Stimulated activated CD4-positive, alpha-beta T cell treated with anti-CD3 and anti-CD28 coated beads, Interleukin-4, amount 100 ng/mL, for 24 hours (primary cell): ENCODE measurements around the gene C14orf93.
"Not testable (repeated sequence)": the region's sequence is repeated elsewhere in the genome, so short reads cannot be mapped to it uniquely, and the experiment has no call there.

ENCODE experiments used
- DNase-seq: peaks from one replicate; pipeline ENCODE4 v3.0.0-alpha.2; 2020

C14orf93 gene

DNA sequence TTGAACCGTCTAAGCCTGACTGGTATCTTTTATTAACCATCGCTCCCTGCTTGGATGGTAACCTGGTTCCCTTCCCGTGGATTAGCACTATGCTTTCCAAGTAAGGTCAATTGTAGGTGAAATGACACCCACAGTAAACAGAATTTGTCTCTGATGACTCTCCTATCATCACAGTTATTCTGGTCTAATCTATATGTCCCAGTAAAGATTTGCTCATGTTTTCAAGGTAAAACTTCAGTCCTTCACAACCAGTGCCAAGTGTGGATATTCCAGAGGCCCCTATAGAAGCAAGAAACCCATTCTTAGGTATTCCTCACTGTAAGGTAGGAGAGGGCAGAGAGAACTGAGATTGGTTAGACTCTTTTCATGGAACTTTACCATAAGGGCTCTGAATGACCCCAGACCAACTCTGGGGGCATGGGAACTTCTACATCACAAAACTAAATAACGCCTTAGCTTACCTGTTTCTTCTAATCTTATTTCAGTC is 43.1 kb downstream of the C14orf93 start:
- DNase-seq = no peak

DNA sequence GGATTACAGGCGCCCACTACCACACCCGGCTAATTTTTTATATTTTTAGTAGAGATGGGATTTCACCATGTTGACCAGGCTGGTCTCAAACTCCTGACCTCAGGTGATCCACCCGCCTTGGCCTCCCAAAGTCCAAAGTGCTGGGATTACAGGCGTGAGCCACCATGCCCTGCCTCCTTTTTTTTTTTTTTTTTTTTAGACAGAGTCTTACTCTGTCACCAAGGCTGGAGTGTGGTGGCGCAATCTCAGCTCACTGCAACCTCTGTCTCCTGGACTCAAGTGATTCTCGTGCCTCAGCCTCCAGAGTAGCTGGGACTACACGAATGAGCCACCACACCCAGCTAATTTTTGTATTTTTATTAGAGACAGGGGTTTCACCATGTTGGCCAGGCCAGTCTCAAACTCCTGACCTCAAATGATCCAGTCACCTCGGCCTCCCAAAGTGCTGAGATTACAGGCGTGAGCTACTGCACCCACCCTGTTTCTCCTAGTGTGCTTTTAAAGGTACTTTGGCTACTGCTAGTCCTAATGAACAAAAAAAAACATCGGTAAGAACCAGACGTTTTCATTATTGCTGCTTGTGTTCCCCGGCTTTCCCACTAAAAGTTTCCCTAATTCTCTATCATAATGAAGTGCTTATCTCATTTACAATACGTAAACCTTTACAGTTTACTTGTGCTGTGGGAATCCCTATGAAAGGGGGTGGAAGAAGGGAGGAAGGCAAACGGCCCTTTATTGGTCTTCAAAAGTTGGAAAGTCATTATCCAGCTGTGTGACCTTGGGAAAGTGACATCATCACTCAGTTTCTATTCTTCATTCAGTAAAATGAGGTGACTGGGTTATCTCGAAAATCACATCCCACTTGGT is 43.8 kb downstream of the C14orf93 start:
- not testable (repeated sequence) for DNase-seq

- no peak for DNase-seq
Measured at GRCh38 chr14:22962061-22962676, 47.8 kb downstream of the C14orf93 start.

DNA sequence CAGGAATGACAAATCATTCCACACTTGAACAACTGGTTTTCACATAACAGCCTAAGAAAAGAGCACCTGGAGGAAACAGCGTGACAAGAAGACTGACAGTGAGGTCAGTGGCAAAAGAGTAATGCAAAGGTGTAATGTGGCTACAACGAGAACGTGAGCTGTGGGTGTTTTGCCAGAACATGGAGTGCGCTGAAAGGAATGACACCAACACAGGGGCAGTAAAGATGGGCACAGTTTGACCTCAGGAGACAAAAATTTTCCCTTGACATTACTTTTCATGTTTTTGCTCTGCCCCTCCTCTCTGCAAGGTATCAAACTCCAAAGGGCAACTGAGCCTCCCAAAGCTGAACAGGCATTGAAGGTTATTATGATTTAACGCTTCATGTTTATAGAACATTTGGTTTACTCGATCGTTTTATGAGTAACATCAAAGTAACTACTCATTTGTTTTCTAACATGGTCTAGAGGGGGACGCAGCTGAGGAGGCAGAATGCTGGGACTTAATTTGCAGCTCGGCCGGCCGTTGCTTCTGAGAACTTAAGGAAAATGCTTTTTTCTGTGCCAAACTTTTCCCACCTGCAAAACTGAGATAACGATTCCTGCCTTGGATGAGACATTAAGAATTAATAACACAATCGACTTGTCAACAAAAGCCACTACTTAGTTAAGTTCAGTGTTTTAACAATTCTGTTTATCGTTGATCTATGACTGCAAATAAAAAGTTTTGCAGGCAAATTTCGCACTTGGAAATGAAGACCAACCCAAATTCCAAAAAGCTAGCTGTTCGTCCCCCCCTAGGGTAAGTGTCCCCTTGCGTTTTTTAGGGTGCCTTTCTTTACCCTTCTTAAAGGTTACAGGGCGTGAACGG is 54.0 kb downstream of the C14orf93 start:
- no peak for DNase-seq

DNA sequence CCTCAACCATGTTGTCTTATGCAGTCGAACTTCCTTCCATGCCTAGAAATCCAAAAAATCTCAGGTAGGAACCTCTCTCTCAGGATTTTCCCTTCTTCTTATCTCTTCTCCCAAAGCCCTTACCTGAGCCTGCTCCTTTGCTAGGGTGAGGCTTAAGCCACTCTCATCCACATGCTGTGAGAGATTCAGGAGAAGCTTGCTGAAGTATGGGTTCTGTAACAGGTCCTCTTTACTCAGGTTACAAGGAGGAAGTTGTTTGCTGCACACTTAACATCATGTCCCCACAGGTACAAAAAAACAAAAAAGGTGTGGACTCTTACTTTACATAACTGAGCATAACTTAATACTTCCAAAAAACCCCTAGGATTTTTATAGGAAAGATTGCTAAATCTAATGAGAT is 57.5 kb downstream of the C14orf93 start:
- DNase-seq = no peak

DNA sequence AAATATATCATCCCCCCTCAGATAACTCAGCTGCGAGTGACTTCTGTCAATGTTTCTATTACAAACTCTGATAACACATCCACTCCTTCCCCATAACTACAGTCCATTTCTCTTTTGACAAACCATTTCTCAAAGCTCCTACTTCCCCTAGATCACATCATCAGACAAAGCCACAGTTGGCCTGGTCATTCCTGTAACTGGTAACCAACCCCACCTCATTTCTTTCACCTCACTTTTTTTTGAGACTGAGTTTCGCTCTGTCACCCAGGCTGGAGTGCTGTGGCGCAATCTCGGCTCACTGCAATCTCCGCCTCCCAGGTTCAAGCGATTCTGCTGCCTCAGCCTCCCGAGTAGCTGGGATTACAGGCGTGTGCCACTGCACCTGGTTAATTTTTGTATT is 58.1 kb downstream of the C14orf93 start:
- DNase-seq = not testable (repeated sequence)

GRCh38 chr14:22945642-22946041 is 64.3 kb downstream of the C14orf93 start:
- no peak for DNase-seq

DNA sequence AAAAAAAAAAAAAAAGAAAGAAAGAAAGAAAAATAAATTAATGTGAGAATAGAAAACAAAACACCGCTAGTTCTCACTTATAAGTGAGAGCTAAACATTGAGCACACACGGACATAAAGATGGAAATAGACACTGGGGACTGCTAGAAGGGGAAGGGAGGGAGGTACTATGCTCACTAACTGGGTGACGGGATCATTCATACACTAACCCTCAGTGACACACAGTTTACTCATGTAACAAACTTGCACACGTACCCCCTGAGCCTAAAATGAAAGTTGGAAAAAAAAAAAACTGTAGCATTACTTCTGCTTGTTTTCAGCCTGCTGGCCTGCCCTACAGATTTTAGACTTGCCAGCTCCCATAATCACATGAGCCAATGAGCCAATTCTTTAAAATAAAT is 70.3 kb downstream of the C14orf93 start:
- no peak for DNase-seq
